ENCODE results near the gene PDXP.
"Not testable (repeated sequence)": the region's sequence is repeated elsewhere in the genome, so short reads cannot be mapped to it uniquely, and the experiment has no call there.

Gene PDXP

GRCh38 chr22:37658133-37659065, at the start of gene PDXP:
Gene PDXP, plus strand, starts transcription at chr22:37658723. Its CDS starts 60 bp downstream, at chr22:37658783.
- peaks cover 48% of the 10 kb centered on the region for H3K4me1 ChIP-seq
- H3K36me3 ChIP-seq = peaks cover 13% of the 10 kb centered on the region
- H3K4me2 ChIP-seq = peak within 1 kb of the TSS; percentile 97
- peak within 1 kb of the TSS; percentile 91 for H3K9ac ChIP-seq
- no peak for TF ChIP-seq Cebpa-rat (IDR thresholded peaks at IDR 0.05)
- peak within 1 kb of the TSS; percentile 93 for H3K4me3 ChIP-seq
- H3K9me3 ChIP-seq = no peaks in the 10 kb centered on the region
- peak within 1 kb of the TSS; percentile 93 for H3K27ac ChIP-seq
- H3K27me3 ChIP-seq = no peaks in the 10 kb centered on the region
- peaks cover 45% of the 10 kb centered on the region for H4K20me1 ChIP-seq

- Histone ChIP-seq H3K27me3 (no peaks in the 10 kb centered on the region), H3K27ac (peak overlapping the region; percentile 93)
Observed at GRCh38 chr22:37609240-37610152, 49.0 kb upstream of the PDXP start.

GRCh38 chr22:37610153-37610475, 48.4 kb upstream of the PDXP start:
- H3K27ac ChIP-seq = peak overlapping the region; percentile 93
- H3K9ac ChIP-seq = peak overlapping the region; percentile 93
- H3K4me1 ChIP-seq = peaks cover 50% of the 10 kb centered on the region

More at GRCh38 chr22:37609240-37610152, 49.0 kb upstream of the PDXP start:
- no peak for TF ChIP-seq Cebpa-rat (IDR thresholded peaks at IDR 0.05)
- Histone ChIP-seq H4K20me1 (0 out of 2 replicates have a peak, but pooled peaks cover 14% of the 10 kb centered on the region), H3K4me3 (peak overlapping the region; percentile 95), H3K4me2 (peak overlapping the region; percentile 99), H3K36me3 (peaks cover 31% of the 10 kb centered on the region), H3K9me3 (no peaks in the 10 kb centered on the region), H3K4me1 (peaks cover 56% of the 10 kb centered on the region), H3K9ac (peak overlapping the region; percentile 93)

GRCh38 chr22:37610480-37611129, 47.9 kb upstream of the PDXP start:
- peaks cover 45% of the 10 kb centered on the region for H3K4me1 ChIP-seq
- peak overlapping the region; percentile 95 for H3K4me3 ChIP-seq
- H4K20me1 ChIP-seq = 0 out of 2 replicates have a peak, but pooled peaks cover 14% of the 10 kb centered on the region
- peak overlapping the region; percentile 99 for H3K4me2 ChIP-seq
- no peak for TF ChIP-seq Cebpa-rat (IDR thresholded peaks at IDR 0.05)
- peak overlapping the region; percentile 93 for H3K9ac ChIP-seq
- no peaks in the 10 kb centered on the region for H3K9me3 ChIP-seq
- peaks cover 43% of the 10 kb centered on the region for H3K36me3 ChIP-seq
- no peaks in the 10 kb centered on the region for H3K27me3 ChIP-seq
- peak overlapping the region; percentile 93 for H3K27ac ChIP-seq

More at GRCh38 chr22:37610153-37610475, 48.4 kb upstream of the PDXP start:
- Histone ChIP-seq H3K4me2 (peak overlapping the region; percentile 99), H3K36me3 (peaks cover 38% of the 10 kb centered on the region), H3K4me3 (peak overlapping the region; percentile 95), H4K20me1 (0 out of 2 replicates have a peak, but pooled peaks cover 14% of the 10 kb centered on the region)
- not testable (repeated sequence) for H3K9me3 ChIP-seq, H3K27me3 ChIP-seq

GRCh38 chr22:37611207-37611606, 47.3 kb upstream of the PDXP start:
- H3K4me3 ChIP-seq = no peak overlapping the region

GRCh38 chr22:37616201-37617083, 42.1 kb upstream of the PDXP start:
- Histone ChIP-seq H3K36me3 (peaks cover 95% of the 10 kb centered on the region), H3K4me2 (no peak overlapping the region), H3K9me3 (no peaks in the 10 kb centered on the region), H3K27me3 (no peaks in the 10 kb centered on the region), H3K27ac (no peak overlapping the region; the same call in 1 of the 2 replicates), H3K4me1 (peaks cover 19% of the 10 kb centered on the region), H3K9ac (no peak overlapping the region), H4K20me1 (0 out of 2 replicates have a peak, but pooled peaks cover 7% of the 10 kb centered on the region), H3K4me3 (no peak overlapping the region)
- TF ChIP-seq Cebpa-rat (IDR thresholded peaks at IDR 0.05) = no peak

More at GRCh38 chr22:37611207-37611606, 47.3 kb upstream of the PDXP start:
- Histone ChIP-seq H3K27me3 (no peaks in the 10 kb centered on the region), H3K4me1 (peaks cover 41% of the 10 kb centered on the region), H3K27ac (peak overlapping the region; percentile 93; the same call in 1 of the 2 replicates), H3K4me2 (peak overlapping the region; percentile 99), H3K9me3 (no peaks in the 10 kb centered on the region), H3K9ac (peak overlapping the region; percentile 93; the same call in 1 of the 2 replicates), H4K20me1 (0 out of 2 replicates have a peak, but pooled peaks cover 14% of the 10 kb centered on the region), H3K36me3 (peaks cover 49% of the 10 kb centered on the region)
- TF ChIP-seq Cebpa-rat (IDR thresholded peaks at IDR 0.05) = no peak

GRCh38 chr22:37617431-37617830, 41.1 kb upstream of the PDXP start:
- TF ChIP-seq Cebpa-rat (IDR thresholded peaks at IDR 0.05) = no peak
- H3K27ac ChIP-seq = no peak overlapping the region; the same call in 1 of the 2 replicates
- no peak overlapping the region for H3K4me2 ChIP-seq

GRCh38 chr22:37618072-37618656, 40.4 kb upstream of the PDXP start:
- Histone ChIP-seq H4K20me1 (0 out of 2 replicates have a peak, but pooled peaks cover 1% of the 10 kb centered on the region), H3K4me3 (no peak overlapping the region), H3K36me3 (peaks cover 98% of the 10 kb centered on the region), H3K4me2 (no peak overlapping the region), H3K9ac (no peak overlapping the region), H3K27ac (no peak overlapping the region), H3K27me3 (no peaks in the 10 kb centered on the region), H3K9me3 (no peaks in the 10 kb centered on the region), H3K4me1 (peaks cover 16% of the 10 kb centered on the region)
- no peak for TF ChIP-seq Cebpa-rat (IDR thresholded peaks at IDR 0.05)

More at GRCh38 chr22:37617431-37617830, 41.1 kb upstream of the PDXP start:
- no peaks in the 10 kb centered on the region for H3K9me3 ChIP-seq
- no peak overlapping the region for H3K4me3 ChIP-seq
- 0 out of 2 replicates have a peak, but pooled peaks cover 5% of the 10 kb centered on the region for H4K20me1 ChIP-seq
- no peak overlapping the region for H3K9ac ChIP-seq
- no peaks in the 10 kb centered on the region for H3K27me3 ChIP-seq
- peaks cover 16% of the 10 kb centered on the region; the same call in 1 of the 2 replicates for H3K4me1 ChIP-seq
- H3K36me3 ChIP-seq = peaks cover 97% of the 10 kb centered on the region
